Left lung (tissue), 10 donors: Measurements from ENCODE around the gene XCL2. TPM values are rescaled to one million over a fixed set of nuclear protein-coding genes. Genes with fewer than 3 reads are reported as not detected.

Experiments used
- ATAC-seq: fragments of 200-7000 bp; cut with Tn5 transposase; one replicate; pipeline ENCODE4 v1.9.1; 2020; ENCODE audit warnings: moderate library complexity
- DNase-seq, 4 donors: peaks; one replicate each; pipeline ENCODE4 v3.0.0-alpha.2; 2013 to 2020
- H3K27ac ChIP-seq, 2 donors: fragments of 200-600 bp; sonication (generic) in 1 of 2; one replicate each; pipeline versions ENCODE4 v1.5.0 to v1.8.0; 2020 to 2021
- H3K27me3 ChIP-seq, 2 donors: fragments of 200-600 bp; sonication (generic) in 1 of 2; one replicate each; pipeline versions ENCODE4 v1.5.0 to v1.8.0; 2020 to 2021
- H3K36me3 ChIP-seq, 2 donors: fragments of 200-600 bp; sonication (generic) in 1 of 2; one replicate each; pipeline versions ENCODE4 v1.5.0 to v1.8.0; 2020 to 2021
- H3K4me1 ChIP-seq, 2 donors: fragments of 200-600 bp; one replicate each; pipeline ENCODE4 v1.8.0; 2021
- H3K4me3 ChIP-seq, 2 donors: fragments of 200-600 bp; sonication (generic) in 1 of 2; one replicate each; pipeline versions ENCODE4 v1.5.0 to v1.8.0; 2020 to 2021; ENCODE audit warnings: mild to moderate bottlenecking in 1 of 2
- H3K9me3 ChIP-seq, 2 donors: fragments of 200-600 bp; sonication (generic) in 1 of 2; one replicate each; pipeline versions ENCODE4 v1.5.0 to v1.8.0; 2020 to 2021
- CTCF ChIP-seq, 2 donors: fragments of 200-600 bp; sonication (generic) in 1 of 2; IDR thresholded peaks; one replicate each; pipeline versions ENCODE4 v1.5.0 to v1.8.0; 2021; ENCODE audit warnings: antibody characterized with exemption in 2 of 2
- intact Hi-C, 2 donors: fragments of 100-400 bp; cut with DNase I; formaldehyde crosslinking; loops; one replicate each; pipeline versions ENCODE4 v1.11.2 to v1.14.2; 2022
- polyA plus RNA-seq, 6 donors: library from polyadenylated mRNA; unstranded; fragments of 120-200 nt; gene quantifications; one replicate each; pipeline ENCODE4 v1.2.1, GENCODE V29; 2013; ENCODE audit not compliant: insufficient read length in 6 of 6
- total RNA-seq, 2 donors: library from RNA; stranded (reverse); fragmentation: NEBNext Ultra II Directional; extraction: Animal tissue kit (Norgen Biotek cat#: 25700); gene quantifications; one replicate each; pipeline ENCODE4 v1.2.1, GENCODE V29; 2021
- donor health status: DM: no; HTN: yes; CAD: no.
- donor health status: DM: no; HTN: no; CAD: no.

XCL2 gene
- total and polyA plus RNA-seq, 8 donors, result 0.39 to 1.5 (median 0.89) TPM; not detected in 1

DNA sequence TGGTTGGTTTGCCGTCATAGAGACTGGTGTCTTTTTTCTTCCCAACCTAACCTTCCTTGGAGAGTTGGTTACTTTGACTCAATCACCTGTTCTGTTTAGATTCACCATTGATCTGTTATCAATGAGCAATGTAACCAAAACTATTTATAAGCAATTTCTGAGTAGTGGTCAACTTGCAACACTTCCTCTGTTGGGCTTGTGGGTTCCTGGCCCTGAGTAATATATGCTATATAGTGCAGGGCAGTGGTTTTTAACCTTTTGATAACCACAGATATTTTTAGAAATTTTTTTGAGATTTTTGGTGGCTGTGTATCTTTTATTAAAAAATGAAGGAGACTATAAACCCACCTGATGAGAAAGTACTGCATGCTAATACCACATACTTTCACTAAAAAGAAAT is 23.2 kb upstream of the XCL2 start:
- intact Hi-C loops, result no loop called here
- DNase-seq (no peak), ATAC-seq (no peak)
- TF ChIP-seq CTCF (IDR thresholded peaks at IDR 0.05), result no peak
- Histone ChIP-seq H3K27me3 (no peaks in the 10 kb centered on the region), H3K27ac (no peak overlapping the region), H3K9me3 (no peaks in the 10 kb centered on the region), H3K4me3 (no peak overlapping the region), H3K4me1 (no peaks in the 10 kb centered on the region), H3K36me3 (no peaks in the 10 kb centered on the region)

GRCh38 chr1:168565825-168566224 is 22.0 kb upstream of the XCL2 start:
- no peak overlapping the region for H3K4me3 ChIP-seq
- DNase-seq, result no peak
- no peaks in the 10 kb centered on the region for H3K36me3 ChIP-seq
- no peak for TF ChIP-seq CTCF (IDR thresholded peaks at IDR 0.05)
- intact Hi-C loops, result no loop called here
- ATAC-seq, result no peak
- H3K27ac ChIP-seq, result no peak overlapping the region
- H3K9me3 ChIP-seq, result no peaks in the 10 kb centered on the region
- H3K27me3 ChIP-seq, result no peaks in the 10 kb centered on the region
- H3K4me1 ChIP-seq, result no peaks in the 10 kb centered on the region

DNA sequence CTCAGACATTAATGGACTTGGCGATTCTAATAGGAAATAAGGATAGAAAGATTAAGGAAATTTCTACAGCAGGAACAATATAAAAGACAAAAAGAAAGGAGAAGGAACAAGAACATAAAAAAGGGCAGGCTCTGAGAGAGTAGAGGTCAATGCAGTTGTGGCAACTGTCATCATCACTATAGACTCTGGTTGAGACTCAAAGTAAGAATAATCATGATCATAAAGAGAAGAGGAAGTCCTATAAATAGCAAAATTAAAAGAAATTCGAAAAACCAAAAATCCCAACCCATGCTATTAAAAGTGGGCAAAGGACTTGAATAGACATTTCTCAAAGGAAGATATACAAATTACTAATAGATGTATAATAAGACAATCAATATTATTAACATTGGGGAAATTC is 18.2 kb upstream of the XCL2 start:
- H3K27me3 ChIP-seq, result no peaks in the 10 kb centered on the region
- DNase-seq, result no peak
- no peak overlapping the region for H3K27ac ChIP-seq
- no peak for ATAC-seq
- no peaks in the 10 kb centered on the region for H3K36me3 ChIP-seq
- no peaks in the 10 kb centered on the region for H3K9me3 ChIP-seq
- intact Hi-C loops, result loop anchor here in 1 of 2 donors (5.0 kb wide), 1 partner anchor 115 kb away; no protein-coding TSS in a partner anchor
- TF ChIP-seq CTCF (IDR thresholded peaks at IDR 0.05), result no peak
- no peaks in the 10 kb centered on the region for H3K4me1 ChIP-seq
- no peak overlapping the region for H3K4me3 ChIP-seq

DNA sequence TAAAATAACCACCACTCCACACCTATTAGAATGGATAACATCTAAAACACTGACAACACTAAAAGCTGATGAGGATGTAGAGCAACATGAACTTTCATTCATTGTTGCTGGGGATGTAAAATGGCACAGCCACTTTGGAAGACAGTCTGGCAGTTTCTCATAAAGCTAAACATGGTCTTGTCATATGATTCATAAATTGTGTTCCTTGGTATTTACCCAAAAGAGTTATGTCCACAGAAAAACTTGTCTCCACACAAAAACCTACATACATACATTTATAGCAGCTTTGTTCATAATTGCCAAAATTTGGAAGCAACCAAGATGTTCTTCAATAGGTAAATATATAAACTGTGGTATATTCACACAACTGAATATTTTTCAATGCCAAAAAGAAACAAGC is 16.6 kb upstream of the XCL2 start:
- intact Hi-C loops, result loop anchor here in 1 of 2 donors (5.0 kb wide), 1 partner anchor 113 kb away; no protein-coding TSS in a partner anchor
- no peaks in the 10 kb centered on the region for H3K9me3 ChIP-seq
- no peak for DNase-seq
- H3K4me1 ChIP-seq, result no peaks in the 10 kb centered on the region
- H3K4me3 ChIP-seq, result no peak overlapping the region
- no peaks in the 10 kb centered on the region for H3K36me3 ChIP-seq
- no peak overlapping the region for H3K27ac ChIP-seq
- no peak for ATAC-seq
- no peak for TF ChIP-seq CTCF (IDR thresholded peaks at IDR 0.05)
- H3K27me3 ChIP-seq, result no peaks in the 10 kb centered on the region

GRCh38 chr1:168556647-168557046 is 12.8 kb upstream of the XCL2 start:
- no peak for DNase-seq
- ATAC-seq, result no peak
- Histone ChIP-seq H3K36me3 (no peaks in the 10 kb centered on the region), H3K4me1 (no peaks in the 10 kb centered on the region), H3K4me3 (no peak overlapping the region), H3K27me3 (no peaks in the 10 kb centered on the region), H3K9me3 (no peaks in the 10 kb centered on the region), H3K27ac (no peak overlapping the region)
- intact Hi-C loops, result no loop called here
- no peak for TF ChIP-seq CTCF (IDR thresholded peaks at IDR 0.05)
